Upper lobe of right lung (tissue), 1 donor: ENCODE data around the gene WDFY2. TPM values are rescaled to one million over a fixed set of nuclear protein-coding genes. Genes with fewer than 3 reads are reported as not detected.
A peak's percentile ranks its signal among the peaks of the same experiment; 100 is the strongest.

ENCODE experiments used
- ATAC-seq: fragments of 200-7000 bp; cut with Tn5 transposase; one replicate; pipeline ENCODE4 v1.9.1; 2020; ENCODE audit warnings: mild to moderate bottlenecking, moderate library complexity
- DNase-seq: peaks from one replicate; pipeline ENCODE4 v3.0.0-alpha.2; 2020
- H3K27ac ChIP-seq: fragments of 200-600 bp; one replicate; pipeline ENCODE4 v1.8.0; 2022
- H3K27me3 ChIP-seq: fragments of 200-600 bp; one replicate; pipeline ENCODE4 v1.8.0; 2022; ENCODE audit warnings: mild to moderate bottlenecking
- H3K36me3 ChIP-seq: fragments of 200-600 bp; one replicate; pipeline ENCODE4 v1.8.0; 2022
- H3K4me1 ChIP-seq: fragments of 200-600 bp; one replicate; pipeline ENCODE4 v1.8.0; 2022
- H3K4me3 ChIP-seq: fragments of 200-600 bp; one replicate; pipeline ENCODE4 v1.8.0; 2022; ENCODE audit warnings: mild to moderate bottlenecking
- H3K9me3 ChIP-seq: fragments of 200-600 bp; one replicate; pipeline ENCODE4 v1.8.0; 2022
- intact Hi-C: fragments of 100-400 bp; cut with DNase I; formaldehyde crosslinking; loops from one replicate; pipeline ENCODE4 v1.11.0; 2022
- total RNA-seq: library from RNA; stranded (reverse); fragmentation: NEBNext Ultra II Directional; extraction: Animal tissue kit (Norgen Biotek cat#: 25700); gene quantifications from one replicate; pipeline ENCODE4 v1.2.1, GENCODE V29; 2021
- TF ChIP-seq, protein P1 (sequence below): fragments of 200-600 bp; IDR thresholded peaks from one replicate; pipeline ENCODE4 v1.8.0; 2022; ENCODE audit warnings: antibody characterized with exemption
- donor health status: DM: no; HTN: yes; CAD: no; lungs with severe emphysema.

The WDFY2 gene
- total RNA-seq, 1 donor from 2014 or later: 13.1 TPM

DNA sequence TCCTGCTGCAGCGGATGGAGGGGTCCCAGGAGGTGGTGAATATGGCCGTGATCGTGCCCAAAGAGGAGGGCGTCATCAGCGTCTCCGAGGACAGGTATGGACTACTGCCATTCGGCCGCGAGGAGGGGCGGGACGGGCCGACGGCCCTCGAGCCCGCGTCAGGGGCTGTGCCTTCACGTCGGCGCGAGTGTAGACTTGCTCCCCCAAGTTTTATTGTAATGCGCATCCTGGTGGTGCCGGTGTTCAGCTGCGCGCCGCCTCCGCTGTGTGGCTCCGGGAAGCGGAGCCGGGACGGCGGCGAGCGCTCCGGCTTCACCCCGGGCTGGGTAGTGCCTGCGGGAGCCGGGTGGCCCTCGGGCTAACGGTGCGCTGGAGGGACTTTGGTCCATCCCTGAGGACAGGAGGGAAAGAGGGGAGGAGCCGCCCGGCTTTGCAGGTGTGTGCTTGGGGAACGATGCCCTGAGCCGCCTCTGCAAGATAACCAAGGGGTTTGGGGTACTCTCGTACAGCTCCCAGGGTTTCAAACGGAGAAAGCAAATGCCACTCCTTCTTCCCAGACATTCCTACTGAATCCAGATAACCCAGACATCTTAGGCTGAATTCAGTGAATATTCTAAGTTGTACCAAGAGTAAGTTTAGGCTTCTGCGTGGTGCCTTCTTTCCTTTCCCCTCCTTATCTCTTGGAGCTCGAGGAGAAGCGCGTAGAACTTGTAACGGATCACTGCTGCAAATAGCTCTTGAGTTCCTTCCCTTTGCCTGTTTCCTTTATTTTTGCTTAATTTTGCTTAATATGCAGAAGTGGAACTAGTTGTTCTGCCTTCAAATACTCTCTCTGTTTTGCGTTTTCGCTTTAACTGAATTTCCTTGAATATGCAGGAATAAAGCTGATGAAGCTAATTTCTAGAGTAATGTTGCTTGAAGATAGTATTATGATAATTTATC is 740 bp downstream of the WDFY2 start:
- ATAC-seq: peak; percentile 22
- Histone ChIP-seq H3K9me3 (no peaks in the 10 kb centered on the region), H3K4me1 (peaks cover 19% of the 10 kb centered on the region), H3K27me3 (no peaks in the 10 kb centered on the region), H3K27ac (peak overlapping the region; percentile 88), H3K36me3 (no peaks in the 10 kb centered on the region), H3K4me3 (peak overlapping the region; percentile 93)
- peak; percentile 85 for DNase-seq
- intact Hi-C loops: no loop called here
- TF ChIP-seq, protein P1, sequence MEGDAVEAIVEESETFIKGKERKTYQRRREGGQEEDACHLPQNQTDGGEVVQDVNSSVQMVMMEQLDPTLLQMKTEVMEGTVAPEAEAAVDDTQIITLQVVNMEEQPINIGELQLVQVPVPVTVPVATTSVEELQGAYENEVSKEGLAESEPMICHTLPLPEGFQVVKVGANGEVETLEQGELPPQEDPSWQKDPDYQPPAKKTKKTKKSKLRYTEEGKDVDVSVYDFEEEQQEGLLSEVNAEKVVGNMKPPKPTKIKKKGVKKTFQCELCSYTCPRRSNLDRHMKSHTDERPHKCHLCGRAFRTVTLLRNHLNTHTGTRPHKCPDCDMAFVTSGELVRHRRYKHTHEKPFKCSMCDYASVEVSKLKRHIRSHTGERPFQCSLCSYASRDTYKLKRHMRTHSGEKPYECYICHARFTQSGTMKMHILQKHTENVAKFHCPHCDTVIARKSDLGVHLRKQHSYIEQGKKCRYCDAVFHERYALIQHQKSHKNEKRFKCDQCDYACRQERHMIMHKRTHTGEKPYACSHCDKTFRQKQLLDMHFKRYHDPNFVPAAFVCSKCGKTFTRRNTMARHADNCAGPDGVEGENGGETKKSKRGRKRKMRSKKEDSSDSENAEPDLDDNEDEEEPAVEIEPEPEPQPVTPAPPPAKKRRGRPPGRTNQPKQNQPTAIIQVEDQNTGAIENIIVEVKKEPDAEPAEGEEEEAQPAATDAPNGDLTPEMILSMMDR: no peak

DNA sequence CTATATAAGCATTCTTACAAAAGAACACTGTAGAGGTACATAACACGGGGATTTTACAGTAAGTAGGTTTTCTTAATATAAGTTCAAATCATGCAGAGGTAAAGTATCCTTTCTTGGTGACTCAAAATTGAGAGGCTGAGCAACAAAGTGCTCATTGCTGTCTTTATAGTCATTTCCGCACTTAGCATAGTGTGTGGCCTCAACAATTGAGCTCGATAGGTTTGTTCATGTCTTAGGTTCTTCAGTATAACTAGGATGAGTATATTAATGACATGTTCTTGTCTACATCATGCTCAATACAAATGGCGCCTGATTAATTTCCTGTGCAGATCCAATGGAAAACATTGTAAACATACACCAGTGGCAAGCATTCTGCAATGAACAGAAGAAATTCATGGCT is 1.4 kb downstream of the WDFY2 start:
- DNase-seq (no peak), ATAC-seq (no peak)
- H3K4me3 ChIP-seq: peak overlapping the region; percentile 93
- H3K4me1 ChIP-seq: peaks cover 26% of the 10 kb centered on the region
- H3K36me3 ChIP-seq: no peaks in the 10 kb centered on the region
- peak overlapping the region; percentile 88 for H3K27ac ChIP-seq
- TF ChIP-seq, protein P1: no peak
- H3K9me3 ChIP-seq: no peaks in the 10 kb centered on the region
- no peaks in the 10 kb centered on the region for H3K27me3 ChIP-seq
- intact Hi-C loops: no loop called here

DNA sequence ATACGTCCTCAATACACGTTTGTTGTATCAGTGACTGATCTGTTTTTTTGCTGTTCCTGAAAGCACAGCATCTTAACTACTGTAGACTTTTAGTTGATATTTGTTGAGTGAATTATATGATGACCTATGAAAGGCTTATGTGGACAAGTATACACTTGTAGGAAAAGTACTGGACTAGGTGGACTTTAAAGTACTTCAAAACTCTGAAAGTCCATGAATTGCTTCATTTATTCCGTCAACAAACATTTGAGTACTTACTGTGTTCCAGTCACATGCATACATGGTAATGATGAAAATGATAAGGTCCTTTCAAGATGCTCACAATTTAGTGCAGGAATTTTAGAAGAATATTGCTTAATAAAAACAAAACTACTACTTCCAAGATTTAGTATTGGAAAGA is 3.1 kb downstream of the WDFY2 start:
- no peaks in the 10 kb centered on the region for H3K27me3 ChIP-seq
- no peak overlapping the region for H3K4me3 ChIP-seq
- intact Hi-C loops: no loop called here
- no peaks in the 10 kb centered on the region for H3K9me3 ChIP-seq
- TF ChIP-seq, protein P1: no peak
- DNase-seq (no peak), ATAC-seq (no peak)
- no peak overlapping the region for H3K27ac ChIP-seq
- H3K4me1 ChIP-seq: peaks cover 37% of the 10 kb centered on the region
- no peaks in the 10 kb centered on the region for H3K36me3 ChIP-seq

DNA sequence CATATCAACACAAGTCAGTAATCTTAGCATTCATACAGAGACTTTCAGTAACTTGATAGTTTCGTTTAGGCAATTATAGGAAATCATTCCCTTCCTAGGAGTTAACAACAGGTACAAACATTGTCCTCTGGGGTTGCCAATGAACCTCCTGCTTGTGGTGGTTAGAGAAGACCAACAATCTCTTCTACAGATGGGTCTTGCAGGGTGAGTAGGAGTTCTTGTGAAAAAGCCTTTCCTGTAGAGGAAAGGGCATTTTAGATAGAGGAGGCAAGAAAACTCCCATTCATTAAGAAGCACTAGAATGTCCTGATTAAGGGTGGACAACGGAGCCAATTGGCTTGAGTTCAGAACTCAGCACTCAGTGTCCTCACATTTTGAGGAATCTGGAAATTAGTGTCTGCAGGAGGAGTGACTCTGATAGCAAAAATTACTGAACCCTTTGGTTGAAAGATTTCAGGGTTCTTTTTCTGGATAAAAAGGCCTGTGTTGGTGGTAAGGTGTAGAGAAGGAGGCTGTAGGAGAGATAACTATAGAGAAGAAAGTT is 4.2 kb downstream of the WDFY2 start:
- Histone ChIP-seq H3K9me3 (no peaks in the 10 kb centered on the region), H3K36me3 (no peaks in the 10 kb centered on the region), H3K27me3 (no peaks in the 10 kb centered on the region), H3K4me3 (no peak overlapping the region), H3K4me1 (peaks cover 37% of the 10 kb centered on the region), H3K27ac (no peak overlapping the region)
- TF ChIP-seq, protein P1: no peak
- intact Hi-C loops: no loop called here
- ATAC-seq (no peak), DNase-seq (no peak)

DNA sequence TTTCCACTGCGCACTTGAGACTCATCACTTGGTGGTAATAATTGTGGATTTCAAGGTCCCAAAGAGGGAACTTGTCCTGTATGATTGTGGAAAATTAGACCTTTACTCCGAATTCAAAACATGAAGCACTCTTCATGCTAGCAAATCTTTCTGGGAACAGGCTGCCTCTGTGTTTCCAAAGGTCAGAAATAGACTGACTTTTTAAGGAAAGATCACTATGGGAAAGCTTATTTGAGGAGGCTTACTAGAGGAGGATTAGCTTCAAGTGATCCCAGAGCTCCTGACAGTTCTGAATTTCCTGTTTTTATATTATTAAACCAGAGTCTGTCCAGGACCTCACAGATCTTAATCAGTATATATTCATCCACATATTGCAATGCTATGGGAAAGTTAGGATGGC is 5.5 kb downstream of the WDFY2 start:
- ATAC-seq (no peak), DNase-seq (no peak)
- Histone ChIP-seq H3K27me3 (no peaks in the 10 kb centered on the region), H3K4me1 (peaks cover 37% of the 10 kb centered on the region), H3K9me3 (no peaks in the 10 kb centered on the region), H3K27ac (peak overlapping the region; percentile 43), H3K4me3 (no peak overlapping the region), H3K36me3 (no peaks in the 10 kb centered on the region)
- intact Hi-C loops: no loop called here
- TF ChIP-seq, protein P1: no peak
